Fibroblast of the aortic adventitia (primary cell): ENCODE measurements around the gene GALNT1. TPM values are rescaled to one million over a fixed set of nuclear protein-coding genes. Genes with fewer than 3 reads are reported as not detected.

Source experiments
- DNase-seq: peaks from one replicate; pipeline ENCODE4 v3.0.0-alpha.2; 2010; ENCODE audit warnings: low read depth
- H3K4me3 ChIP-seq: 2 replicates; pipeline ENCODE4 v1.5.1; 2011; ENCODE audit warnings: low read depth, mild to moderate bottlenecking, control low read depth, low read length, moderate library complexity
- total RNA-seq: library from RNA; depleted of rRNA; stranded (reverse); fragments of >200 nt; gene quantifications from 2 replicates; pipeline ENCODE4 v1.2.3, GENCODE V29; 2012; ENCODE audit warnings: low replicate concordance
- TF ChIP-seq, protein P1 (sequence below): IDR thresholded peaks from 2 replicates; pipeline ENCODE4 v1.5.1; 2011; ENCODE audit warnings: mild to moderate bottlenecking, low read length, control low read depth, inconsistent platforms; ENCODE audit not compliant: insufficient read depth

Gene GALNT1
- total RNA-seq, 1 donor = 49.0 TPM

DNA sequence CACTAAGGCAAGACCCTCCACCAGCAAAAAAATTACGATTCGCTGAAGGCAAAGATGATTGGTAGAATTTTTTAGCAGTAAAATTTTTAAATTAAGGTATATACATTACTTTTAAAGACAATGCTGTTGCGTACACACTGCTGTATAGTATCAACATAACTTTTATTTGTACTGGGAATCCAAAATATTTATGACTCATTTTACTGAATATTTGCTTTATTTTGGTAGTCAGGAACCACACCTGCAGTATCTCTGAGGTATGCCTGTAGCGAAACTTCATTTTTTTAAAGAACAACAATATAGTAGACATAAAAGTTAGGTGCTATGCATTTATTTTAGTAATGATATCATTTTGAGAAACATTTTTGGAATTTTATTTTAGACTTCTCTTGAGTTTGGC, 57.8 kb downstream of the GALNT1 start:
- DNase-seq = no peak
- no peak overlapping the region for H3K4me3 ChIP-seq
- TF ChIP-seq, protein P1, sequence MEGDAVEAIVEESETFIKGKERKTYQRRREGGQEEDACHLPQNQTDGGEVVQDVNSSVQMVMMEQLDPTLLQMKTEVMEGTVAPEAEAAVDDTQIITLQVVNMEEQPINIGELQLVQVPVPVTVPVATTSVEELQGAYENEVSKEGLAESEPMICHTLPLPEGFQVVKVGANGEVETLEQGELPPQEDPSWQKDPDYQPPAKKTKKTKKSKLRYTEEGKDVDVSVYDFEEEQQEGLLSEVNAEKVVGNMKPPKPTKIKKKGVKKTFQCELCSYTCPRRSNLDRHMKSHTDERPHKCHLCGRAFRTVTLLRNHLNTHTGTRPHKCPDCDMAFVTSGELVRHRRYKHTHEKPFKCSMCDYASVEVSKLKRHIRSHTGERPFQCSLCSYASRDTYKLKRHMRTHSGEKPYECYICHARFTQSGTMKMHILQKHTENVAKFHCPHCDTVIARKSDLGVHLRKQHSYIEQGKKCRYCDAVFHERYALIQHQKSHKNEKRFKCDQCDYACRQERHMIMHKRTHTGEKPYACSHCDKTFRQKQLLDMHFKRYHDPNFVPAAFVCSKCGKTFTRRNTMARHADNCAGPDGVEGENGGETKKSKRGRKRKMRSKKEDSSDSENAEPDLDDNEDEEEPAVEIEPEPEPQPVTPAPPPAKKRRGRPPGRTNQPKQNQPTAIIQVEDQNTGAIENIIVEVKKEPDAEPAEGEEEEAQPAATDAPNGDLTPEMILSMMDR = no peak

DNA sequence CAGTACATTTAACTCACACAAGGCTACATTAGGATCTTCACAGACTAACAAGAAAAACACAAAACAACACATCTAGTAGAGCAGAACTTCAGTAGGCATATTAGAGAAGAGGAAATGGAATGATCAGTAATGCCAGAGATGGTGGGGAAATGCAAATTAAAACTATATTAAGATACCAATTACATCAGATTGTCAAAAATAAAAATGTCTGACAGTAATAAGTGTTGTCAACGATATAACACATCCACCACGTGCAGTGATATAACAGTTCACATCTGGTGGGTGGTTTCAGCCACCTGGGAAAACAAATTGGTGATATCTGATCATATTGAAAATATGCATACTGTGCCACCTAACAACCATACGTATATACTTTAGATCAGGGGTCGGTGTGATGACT, 59.9 kb downstream of the GALNT1 start:
- DNase-seq = no peak
- TF ChIP-seq, protein P1 = no peak
- H3K4me3 ChIP-seq = no peak overlapping the region

DNA sequence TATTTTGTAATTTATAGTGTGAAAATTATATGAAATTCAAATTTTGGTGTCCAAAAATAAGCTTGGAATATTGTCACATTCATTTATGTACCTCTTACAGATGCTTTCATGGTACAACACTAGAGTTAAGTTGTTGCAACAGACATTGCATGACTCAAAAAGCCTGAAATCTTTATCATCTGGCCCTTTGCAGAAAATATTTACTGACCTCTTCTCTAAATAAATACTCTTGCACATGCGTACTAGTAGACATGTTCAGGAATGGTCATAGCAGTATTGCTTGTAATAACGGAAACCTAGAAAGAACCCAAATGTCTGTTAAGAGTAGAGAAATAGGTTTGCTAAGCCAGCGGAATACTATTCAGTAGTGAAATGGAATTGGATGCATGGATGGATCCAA, 60.4 kb downstream of the GALNT1 start:
- no peak for DNase-seq
- no peak overlapping the region for H3K4me3 ChIP-seq
- TF ChIP-seq, protein P1 = no peak

DNA sequence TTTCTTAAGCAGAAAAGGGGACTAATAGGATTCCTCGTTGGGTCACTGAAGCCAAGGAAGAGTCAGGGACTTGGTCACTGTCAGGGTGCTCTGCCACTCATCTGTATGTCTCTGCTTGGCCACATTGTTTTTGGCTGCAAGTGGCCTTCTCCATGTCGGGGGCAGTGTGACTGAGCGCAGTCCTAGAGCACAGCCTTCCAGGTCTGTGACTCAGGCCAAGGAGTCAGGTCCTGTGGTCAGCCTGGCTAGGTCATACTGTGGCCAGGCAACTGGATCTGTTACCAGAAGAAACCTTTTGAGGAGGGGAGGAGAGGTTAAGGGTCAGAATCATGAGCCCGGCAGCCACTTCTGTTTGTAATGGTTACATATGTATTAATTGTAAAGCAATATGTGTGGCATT, 61.3 kb downstream of the GALNT1 start:
- no peak for DNase-seq

DNA sequence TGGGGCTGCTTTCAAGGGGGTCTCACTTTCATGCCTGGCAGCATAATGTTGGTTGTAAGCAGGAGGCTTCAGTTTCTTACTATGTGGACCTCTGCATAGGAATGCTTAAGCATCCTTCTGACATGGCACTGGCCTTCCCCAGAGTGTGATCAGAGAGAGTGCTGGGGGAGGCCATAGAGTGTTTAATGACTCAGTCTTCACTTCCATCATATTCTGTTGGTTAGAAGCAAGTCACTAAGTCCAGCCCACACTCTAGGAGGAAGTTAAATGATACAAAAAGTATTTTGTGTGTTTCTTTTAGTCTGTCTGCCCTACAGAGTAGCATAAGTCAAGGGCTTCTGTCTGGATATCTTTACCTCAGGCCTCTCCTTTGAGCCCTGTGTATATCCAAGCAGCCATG, 64.9 kb downstream of the GALNT1 start:
- no peak overlapping the region for H3K4me3 ChIP-seq
- no peak for DNase-seq
- TF ChIP-seq, protein P1 = no peak

More for the DNA sequence above, 61.3 kb downstream of the GALNT1 start:
- no peak overlapping the region for H3K4me3 ChIP-seq
- TF ChIP-seq, protein P1 = no peak

DNA sequence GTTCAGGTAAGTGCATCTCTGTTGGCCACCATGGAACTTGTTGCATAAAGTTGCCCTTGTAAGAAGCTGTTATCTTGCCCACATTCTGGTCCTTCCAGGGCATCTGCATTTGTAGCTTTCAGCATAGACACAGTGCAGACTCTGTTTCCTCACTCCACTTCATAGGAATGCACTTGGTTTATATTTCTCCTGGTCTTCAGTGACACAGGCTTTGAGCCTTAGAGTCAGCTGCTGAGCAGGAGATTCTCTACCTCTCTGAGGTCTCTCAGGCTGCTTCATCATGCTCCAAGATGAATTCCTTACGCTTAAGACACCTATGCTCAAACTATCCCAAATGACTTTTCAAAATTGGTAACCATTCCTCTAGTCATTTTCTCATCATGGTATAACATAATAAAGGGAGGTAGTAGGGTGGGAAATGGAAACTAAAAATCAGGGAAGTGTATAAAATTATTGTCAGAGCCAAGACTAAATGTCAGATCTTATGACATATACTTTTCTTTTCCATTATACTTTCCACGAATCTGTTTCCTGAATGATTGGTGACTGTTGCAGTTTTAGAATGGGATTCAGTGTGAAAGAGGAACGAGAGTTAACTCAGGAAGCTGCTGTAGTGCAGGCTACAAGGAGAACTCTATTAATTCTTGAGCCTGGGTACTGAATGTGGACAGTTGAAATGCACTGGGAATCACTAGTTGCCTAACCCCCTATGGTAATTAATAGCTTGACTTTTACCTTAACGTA, 72.0 kb downstream of the GALNT1 start:
- TF ChIP-seq, protein P1 = no peak
- H3K4me3 ChIP-seq = no peak overlapping the region
- DNase-seq = no peak

DNA sequence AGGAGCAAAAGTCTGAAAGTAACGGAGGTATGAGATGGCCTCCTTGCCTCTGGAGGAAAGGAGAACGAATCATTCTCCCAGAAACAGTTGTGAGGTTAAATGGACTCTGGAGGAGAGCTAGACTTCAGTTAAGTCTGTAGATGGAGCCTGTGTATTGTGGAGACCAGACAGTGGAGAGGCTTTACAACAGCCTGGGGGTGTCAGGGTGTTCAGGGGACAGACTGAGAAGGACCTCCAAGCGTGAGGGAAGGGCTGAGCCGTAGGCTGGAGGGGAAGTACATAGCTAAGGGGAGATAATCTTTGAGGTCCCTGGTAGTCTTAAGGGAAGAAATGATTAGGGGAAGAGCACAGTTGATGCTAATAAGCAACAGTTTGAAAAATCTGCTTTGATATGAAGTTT, 76.6 kb downstream of the GALNT1 start:
- TF ChIP-seq, protein P1 = no peak
- no peak overlapping the region for H3K4me3 ChIP-seq
- DNase-seq = no peak
